Astrocyte (in vitro differentiated cells and primary cell): ENCODE data around the gene SLCO4A1.

Source experiments
- EZH2 ChIP-seq: IDR thresholded peaks from 2 replicates; pipeline ENCODE4 v1.6.1; 2012; ENCODE audit warnings: mild to moderate bottlenecking, low read length, inconsistent platforms; ENCODE audit not compliant: insufficient read depth
- TF ChIP-seq, protein P1 (sequence below): IDR thresholded peaks from 2 replicates; pipeline ENCODE4 v1.5.1; 2011; ENCODE audit warnings: low read depth, mild to moderate bottlenecking, inconsistent platforms, low read length, moderate library complexity; ENCODE audit not compliant: insufficient read depth

GRCh38 chr20:62635232-62635631, 7.1 kb upstream of the SLCO4A1 start:
- TF ChIP-seq, protein P1, sequence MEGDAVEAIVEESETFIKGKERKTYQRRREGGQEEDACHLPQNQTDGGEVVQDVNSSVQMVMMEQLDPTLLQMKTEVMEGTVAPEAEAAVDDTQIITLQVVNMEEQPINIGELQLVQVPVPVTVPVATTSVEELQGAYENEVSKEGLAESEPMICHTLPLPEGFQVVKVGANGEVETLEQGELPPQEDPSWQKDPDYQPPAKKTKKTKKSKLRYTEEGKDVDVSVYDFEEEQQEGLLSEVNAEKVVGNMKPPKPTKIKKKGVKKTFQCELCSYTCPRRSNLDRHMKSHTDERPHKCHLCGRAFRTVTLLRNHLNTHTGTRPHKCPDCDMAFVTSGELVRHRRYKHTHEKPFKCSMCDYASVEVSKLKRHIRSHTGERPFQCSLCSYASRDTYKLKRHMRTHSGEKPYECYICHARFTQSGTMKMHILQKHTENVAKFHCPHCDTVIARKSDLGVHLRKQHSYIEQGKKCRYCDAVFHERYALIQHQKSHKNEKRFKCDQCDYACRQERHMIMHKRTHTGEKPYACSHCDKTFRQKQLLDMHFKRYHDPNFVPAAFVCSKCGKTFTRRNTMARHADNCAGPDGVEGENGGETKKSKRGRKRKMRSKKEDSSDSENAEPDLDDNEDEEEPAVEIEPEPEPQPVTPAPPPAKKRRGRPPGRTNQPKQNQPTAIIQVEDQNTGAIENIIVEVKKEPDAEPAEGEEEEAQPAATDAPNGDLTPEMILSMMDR = no peak
- TF ChIP-seq EZH2 = no peak
